Thoracic aorta (tissue), 2 donors: ENCODE results near the gene TCIRG1. TPM values are rescaled to one million over a fixed set of nuclear protein-coding genes. Genes with fewer than 3 reads are reported as not detected.

Experiments used
- ATAC-seq: fragments of 150-250 bp; one replicate; pipeline ENCODE4 v1.8.0; 2017; ENCODE audit warnings: low read depth; ENCODE audit not compliant: insufficient number of reproducible peaks, low FRiP score
- DNase-seq: peaks from one replicate; pipeline ENCODE4 v3.0.0-alpha.2; 2020; ENCODE audit warnings: low spot score
- H3K27ac ChIP-seq, 2 donors: fragments of 200-600 bp; sonication (generic); 1 replicate in 1 of 2; 2 replicates in 1 of 2; pipeline ENCODE4 v1.5.1; 2016; ENCODE audit warnings: mild to moderate bottlenecking in 2 of 2, moderate library complexity in 2 of 2
- H3K27me3 ChIP-seq: fragments of 200-600 bp; sonication (generic); replicated peaks from 2 replicates; pipeline ENCODE4 v1.6.0; 2016; ENCODE audit warnings: mild to moderate bottlenecking; ENCODE audit not compliant: insufficient read depth
- H3K36me3 ChIP-seq: fragments of 200-600 bp; sonication (generic); one replicate; pipeline ENCODE4 v1.5.1; 2016
- H3K4me1 ChIP-seq, 2 donors: fragments of 200-600 bp; sonication (generic); 1 replicate in 1 of 2; 2 replicates in 1 of 2; pipeline versions ENCODE4 v1.5.1 to v1.6.0; 2016; ENCODE audit warnings: low read depth in 2 of 2, mild to moderate bottlenecking in 1 of 2; ENCODE audit not compliant: control insufficient read depth in 1 of 2
- H3K4me3 ChIP-seq: fragments of 200-600 bp; sonication (generic); 2 replicates; pipeline ENCODE4 v1.5.1; 2016; ENCODE audit warnings: mild to moderate bottlenecking
- H3K9me3 ChIP-seq: fragments of 200-600 bp; sonication (generic); 2 replicates; pipeline ENCODE4 v1.5.1; 2016
- total RNA-seq, 2 donors: library from RNA; depleted of rRNA; stranded (reverse); fragments of >200 nt; gene quantifications; one replicate each; pipeline versions ENCODE4 v1.1.0 to v1.2.3, GENCODE V29; 2016
- TF ChIP-seq, protein P1 (sequence below): fragments of 200-600 bp; sonication (generic); IDR thresholded peaks from one replicate; pipeline ENCODE4 v1.5.1; 2019; ENCODE audit warnings: antibody characterized with exemption

TCIRG1 gene
- total RNA-seq, 2 donors from 2014 or later, result 167 to 281 TPM

DNA sequence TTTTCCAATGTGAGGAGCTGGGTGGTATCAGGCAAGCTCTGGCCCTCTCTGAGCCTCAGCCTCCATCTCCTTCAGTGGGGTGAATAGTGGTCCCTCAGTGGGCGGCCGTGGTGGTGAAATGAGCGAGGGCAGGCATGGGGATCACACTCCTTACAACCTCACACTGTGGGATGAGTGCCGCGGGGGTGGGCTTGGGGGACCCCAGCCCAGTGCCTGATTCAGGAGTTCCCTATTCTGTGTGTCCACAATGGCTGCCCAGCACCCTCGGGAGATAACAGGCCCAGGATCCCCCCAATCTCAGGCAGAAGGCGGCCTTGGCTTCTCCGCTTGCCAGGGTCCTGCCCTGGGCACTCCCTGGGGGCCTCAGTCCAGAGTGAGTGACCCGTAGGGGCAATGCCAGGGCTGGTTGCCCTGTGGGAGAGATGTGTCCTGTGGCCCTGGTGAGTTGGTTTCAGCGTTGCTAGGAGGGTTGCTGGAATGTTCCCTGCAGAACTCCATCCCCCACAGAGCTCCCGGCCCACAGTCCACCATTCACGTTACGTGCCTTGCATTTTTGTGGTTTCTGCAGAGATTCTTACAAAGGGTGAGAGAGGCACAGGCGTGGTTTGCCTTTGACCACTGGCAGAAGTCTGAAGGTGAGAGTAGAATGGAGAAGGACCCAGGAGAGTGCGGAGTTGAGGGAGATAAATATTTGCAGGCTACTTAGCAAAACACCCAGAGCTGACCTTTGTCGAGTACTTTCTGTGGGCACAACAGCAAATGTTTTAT, 25.8 kb upstream of the TCIRG1 start:
- TF ChIP-seq, protein P1, sequence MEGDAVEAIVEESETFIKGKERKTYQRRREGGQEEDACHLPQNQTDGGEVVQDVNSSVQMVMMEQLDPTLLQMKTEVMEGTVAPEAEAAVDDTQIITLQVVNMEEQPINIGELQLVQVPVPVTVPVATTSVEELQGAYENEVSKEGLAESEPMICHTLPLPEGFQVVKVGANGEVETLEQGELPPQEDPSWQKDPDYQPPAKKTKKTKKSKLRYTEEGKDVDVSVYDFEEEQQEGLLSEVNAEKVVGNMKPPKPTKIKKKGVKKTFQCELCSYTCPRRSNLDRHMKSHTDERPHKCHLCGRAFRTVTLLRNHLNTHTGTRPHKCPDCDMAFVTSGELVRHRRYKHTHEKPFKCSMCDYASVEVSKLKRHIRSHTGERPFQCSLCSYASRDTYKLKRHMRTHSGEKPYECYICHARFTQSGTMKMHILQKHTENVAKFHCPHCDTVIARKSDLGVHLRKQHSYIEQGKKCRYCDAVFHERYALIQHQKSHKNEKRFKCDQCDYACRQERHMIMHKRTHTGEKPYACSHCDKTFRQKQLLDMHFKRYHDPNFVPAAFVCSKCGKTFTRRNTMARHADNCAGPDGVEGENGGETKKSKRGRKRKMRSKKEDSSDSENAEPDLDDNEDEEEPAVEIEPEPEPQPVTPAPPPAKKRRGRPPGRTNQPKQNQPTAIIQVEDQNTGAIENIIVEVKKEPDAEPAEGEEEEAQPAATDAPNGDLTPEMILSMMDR, result no peak
- ATAC-seq (no peak), DNase-seq (no peak)
- no peaks in the 10 kb centered on the region for H3K9me3 ChIP-seq
- no peak overlapping the region for H3K4me3 ChIP-seq
- H3K4me1 ChIP-seq, result peaks cover 9 to 27% of the 10 kb centered on the region in 2 donors
- no peaks in the 10 kb centered on the region for H3K27me3 ChIP-seq
- H3K36me3 ChIP-seq, result no peaks in the 10 kb centered on the region
- H3K27ac ChIP-seq, result peak overlapping the region; percentile 11 to 12

DNA sequence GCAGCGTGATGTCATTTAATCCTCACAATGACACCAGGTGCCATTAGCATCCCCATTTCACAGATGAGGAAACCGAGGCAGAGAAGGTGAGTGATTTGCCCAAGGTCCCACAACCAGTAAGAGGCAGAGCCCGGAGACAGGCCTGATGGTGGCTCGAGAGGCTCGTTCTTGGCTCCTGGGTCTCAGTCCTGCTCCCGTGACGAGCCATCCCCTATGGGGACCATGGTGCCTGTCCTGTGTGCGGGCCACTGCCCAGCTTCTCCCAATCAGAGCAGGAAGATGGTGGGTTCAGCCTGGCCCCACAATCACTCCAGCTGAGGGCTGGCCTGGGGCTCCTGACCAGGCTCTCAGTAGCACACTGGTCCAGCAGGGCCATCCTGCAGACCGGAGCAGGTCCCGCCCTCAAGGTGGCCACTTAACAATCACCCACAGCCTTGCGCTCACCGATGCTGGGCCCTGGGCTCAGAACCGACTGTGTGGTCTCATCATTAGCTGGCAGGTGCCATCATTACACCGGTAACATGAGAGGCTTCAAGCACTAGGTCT, 25.1 kb upstream of the TCIRG1 start:
- TF ChIP-seq, protein P1, result no peak
- H3K4me1 ChIP-seq, result peaks cover 9 to 27% of the 10 kb centered on the region in 2 donors

DNA sequence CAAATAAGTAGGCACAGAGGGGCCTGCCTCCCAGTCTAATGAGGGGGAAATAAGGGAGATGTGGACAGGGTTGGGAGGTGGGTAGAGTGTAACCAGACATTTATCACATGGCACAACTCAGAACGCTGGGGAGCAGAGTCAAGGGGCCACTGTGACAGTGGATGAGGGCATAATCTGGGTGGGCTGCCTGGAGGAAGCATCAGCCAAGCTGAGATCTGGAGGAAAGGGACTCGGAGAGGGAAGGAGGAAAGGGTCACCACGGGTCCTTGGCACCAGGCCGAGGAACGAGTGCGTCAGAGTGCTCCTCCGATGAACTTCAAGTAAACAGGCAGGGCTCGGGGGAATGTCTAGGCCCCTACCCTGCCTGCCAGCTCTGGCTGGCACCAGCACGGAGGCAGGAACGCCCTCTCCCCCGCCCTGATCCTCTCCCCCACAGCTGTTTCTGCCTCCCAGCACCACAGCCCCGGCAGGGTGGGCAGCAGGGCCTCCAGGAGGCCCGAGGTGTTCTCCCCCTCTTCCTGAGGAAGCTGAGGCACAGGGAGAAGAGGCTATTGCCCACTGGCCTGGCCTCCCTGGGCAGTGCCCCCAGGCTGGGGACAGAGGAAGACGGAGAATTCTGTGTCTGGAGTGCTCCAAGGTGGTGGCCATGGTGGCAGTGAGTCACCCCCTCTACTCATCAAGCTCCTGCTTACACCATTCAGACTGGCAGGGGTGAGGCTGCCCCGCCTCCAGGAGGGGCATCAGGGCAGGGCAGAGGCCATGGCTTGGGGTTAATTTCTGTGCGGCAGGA, 24.5 kb upstream of the TCIRG1 start:
- H3K27ac ChIP-seq, result peak overlapping the region; percentile 11 to 56
- no peaks in the 10 kb centered on the region for H3K9me3 ChIP-seq
- H3K27me3 ChIP-seq, result no peaks in the 10 kb centered on the region
- ATAC-seq, result no peak
- TF ChIP-seq, protein P1, result no peak
- DNase-seq, result no peak
- no peak overlapping the region for H3K4me3 ChIP-seq
- H3K36me3 ChIP-seq, result no peaks in the 10 kb centered on the region
- peaks cover 6 to 24% of the 10 kb centered on the region in 2 donors for H3K4me1 ChIP-seq

More for the DNA sequence above, 25.1 kb upstream of the TCIRG1 start:
- Histone ChIP-seq H3K9me3 (no peaks in the 10 kb centered on the region), H3K27me3 (no peaks in the 10 kb centered on the region), H3K4me3 (no peak overlapping the region), H3K27ac (peak overlapping the region in 1 of 2 donors; percentile 11), H3K36me3 (no peaks in the 10 kb centered on the region)
- ATAC-seq, result no peak
- no peak for DNase-seq

DNA sequence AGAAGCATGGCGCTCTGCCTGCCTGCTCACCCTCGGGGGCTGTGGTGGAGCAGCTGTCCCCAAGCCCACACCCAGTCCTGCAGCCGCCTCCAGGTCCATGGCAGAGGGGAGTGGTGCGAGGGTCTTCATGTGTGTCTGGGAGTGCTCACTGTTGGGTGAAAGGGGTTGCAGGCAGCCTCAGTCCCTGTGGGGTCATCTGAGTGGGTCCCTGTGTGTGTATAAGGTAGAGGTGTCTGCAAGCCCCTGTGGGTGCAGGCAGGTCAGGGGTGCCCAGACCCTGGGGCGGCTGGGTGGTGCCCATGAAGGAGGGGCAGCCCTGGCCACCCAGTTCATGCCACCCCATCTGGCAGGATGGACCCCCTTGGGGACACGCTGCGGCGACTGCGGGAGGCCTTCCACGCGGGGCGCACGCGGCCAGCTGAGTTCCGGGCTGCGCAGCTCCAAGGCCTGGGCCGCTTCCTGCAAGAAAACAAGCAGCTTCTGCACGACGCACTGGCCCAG, 23.8 kb upstream of the TCIRG1 start:
- TF ChIP-seq, protein P1, result no peak
- DNase-seq, result no peak
- ATAC-seq, result no peak
- peaks cover 0 to 18% of the 10 kb centered on the region in 2 donors for H3K4me1 ChIP-seq
- H3K9me3 ChIP-seq, result no peaks in the 10 kb centered on the region
- H3K4me3 ChIP-seq, result no peak overlapping the region
- H3K36me3 ChIP-seq, result no peaks in the 10 kb centered on the region
- no peaks in the 10 kb centered on the region for H3K27me3 ChIP-seq
- H3K27ac ChIP-seq, result no peak overlapping the region

DNA sequence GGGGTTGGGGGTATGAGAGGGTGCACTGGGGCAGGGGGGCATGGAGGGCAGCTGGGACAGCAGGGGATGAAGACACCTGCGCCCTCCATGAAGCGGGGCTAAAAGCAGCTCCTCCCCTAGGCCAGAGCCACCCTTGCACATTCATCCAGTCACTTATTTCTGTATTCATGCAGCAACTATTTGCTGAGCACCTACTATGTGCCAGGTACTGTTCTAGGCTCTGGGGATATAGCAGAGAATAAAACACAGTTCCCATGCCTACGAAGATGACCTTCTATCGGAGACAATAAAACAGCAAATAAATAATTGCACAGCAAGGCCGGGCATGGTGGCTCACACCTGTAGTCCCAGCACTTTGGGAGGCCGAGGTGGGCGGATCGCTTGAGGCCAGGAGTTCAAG, 23.4 kb upstream of the TCIRG1 start:
- Histone ChIP-seq H3K4me3 (no peak overlapping the region), H3K27me3 (no peaks in the 10 kb centered on the region), H3K9me3 (no peaks in the 10 kb centered on the region), H3K4me1 (peaks cover 0 to 13% of the 10 kb centered on the region in 2 donors), H3K36me3 (no peaks in the 10 kb centered on the region), H3K27ac (no peak overlapping the region)
- DNase-seq (no peak), ATAC-seq (no peak)
- TF ChIP-seq, protein P1, result no peak
